ENCODE results near the gene CISH.

Gene CISH

GRCh38 chr3:50611464-50612233 lies at the start of gene CISH:
Gene CISH, minus strand, starts transcription at chr3:50611774. Its CDS starts 124 bp downstream, at chr3:50611650.
- DNase-seq, result peak; percentile 95

- DNase-seq, result no peak
Observed at GRCh38 chr3:50660386-50660785, 48.8 kb upstream of the CISH start.

GRCh38 chr3:50658831-50659230 lies 47.3 kb upstream of the CISH start:
- DNase-seq, result no peak

GRCh38 chr3:50658416-50658815 lies 46.8 kb upstream of the CISH start:
- DNase-seq, result no peak

GRCh38 chr3:50657816-50658215 lies 46.2 kb upstream of the CISH start:
- no peak for DNase-seq

GRCh38 chr3:50657407-50657806 lies 45.8 kb upstream of the CISH start:
- no peak for DNase-seq

- DNase-seq, result no peak
Observed at GRCh38 chr3:50656417-50657195, 45.0 kb upstream of the CISH start.

GRCh38 chr3:50655009-50655830 lies 43.6 kb upstream of the CISH start:
- DNase-seq, result no peak

- no peak for DNase-seq
Observed at GRCh38 chr3:50653937-50654595, 42.5 kb upstream of the CISH start.

GRCh38 chr3:50652709-50653108 lies 41.1 kb upstream of the CISH start:
- no peak for DNase-seq

GRCh38 chr3:50651920-50652529 lies 40.5 kb upstream of the CISH start:
- DNase-seq, result no peak

GRCh38 chr3:50651445-50651844 lies 39.9 kb upstream of the CISH start:
- no peak for DNase-seq

- no peak for DNase-seq
Observed at GRCh38 chr3:50650018-50650417, 38.4 kb upstream of the CISH start.

GRCh38 chr3:50649451-50649931 lies 37.9 kb upstream of the CISH start:
- DNase-seq, result no peak

GRCh38 chr3:50648944-50649343 lies 37.4 kb upstream of the CISH start:
- DNase-seq, result no peak

- DNase-seq, result peak; percentile 35
Observed at GRCh38 chr3:50648313-50648712, 36.7 kb upstream of the CISH start.

- DNase-seq, result no peak
Observed at GRCh38 chr3:50645378-50645777, 33.8 kb upstream of the CISH start.

- DNase-seq, result no peak
Observed at GRCh38 chr3:50644561-50644960, 33.0 kb upstream of the CISH start.

- no peak for DNase-seq
Observed at GRCh38 chr3:50642382-50642781, 30.8 kb upstream of the CISH start.

- DNase-seq, result peak; percentile 79
Observed at GRCh38 chr3:50639055-50639494, 27.5 kb upstream of the CISH start.

GRCh38 chr3:50637945-50638344 lies 26.4 kb upstream of the CISH start:
- no peak for DNase-seq

- no peak for DNase-seq
Observed at GRCh38 chr3:50637011-50637410, 25.4 kb upstream of the CISH start.
